ENCODE results near the gene CD83.

The CD83 gene

GRCh38 chr6:14107711-14108494 is 9.7 kb upstream of the CD83 start:
- H3K27ac Mint-ChIP-seq = peak overlapping the region; percentile 99
- peak overlapping the region; percentile 70 for H3K4me3 Mint-ChIP-seq

GRCh38 chr6:14108571-14109410 is 8.8 kb upstream of the CD83 start:
- ATAC-seq = peak; percentile 89
- Mint-ChIP-seq H3K9me3 (peaks cover 3% of the 10 kb centered on the region), H3K4me3 (peak overlapping the region; percentile 70), H3K36me3 (no peaks in the 10 kb centered on the region), H3K4me1 (peaks cover 69% of the 10 kb centered on the region), H3K27ac (peak overlapping the region; percentile 99), H3K27me3 (no peaks in the 10 kb centered on the region)

More at GRCh38 chr6:14107711-14108494, 9.7 kb upstream of the CD83 start:
- peaks cover 3% of the 10 kb centered on the region for H3K9me3 Mint-ChIP-seq
- peaks cover 66% of the 10 kb centered on the region for H3K4me1 Mint-ChIP-seq
- H3K27me3 Mint-ChIP-seq = no peaks in the 10 kb centered on the region
- H3K36me3 Mint-ChIP-seq = no peaks in the 10 kb centered on the region
- ATAC-seq = no peak

- Mint-ChIP-seq H3K4me1 (peaks cover 69% of the 10 kb centered on the region), H3K27ac (peak overlapping the region; percentile 99)
- peak; percentile 18 for ATAC-seq
Observed at GRCh38 chr6:14109411-14109826, 8.2 kb upstream of the CD83 start.

GRCh38 chr6:14110001-14110818 is 7.4 kb upstream of the CD83 start:
- peak overlapping the region; percentile 70 for H3K4me3 Mint-ChIP-seq

More at GRCh38 chr6:14109411-14109826, 8.2 kb upstream of the CD83 start:
- H3K36me3 Mint-ChIP-seq = no peaks in the 10 kb centered on the region
- no peaks in the 10 kb centered on the region for H3K27me3 Mint-ChIP-seq
- H3K4me3 Mint-ChIP-seq = peak overlapping the region; percentile 70
- H3K9me3 Mint-ChIP-seq = peaks cover 3% of the 10 kb centered on the region

GRCh38 chr6:14113976-14114375 is 3.6 kb upstream of the CD83 start:
- no peaks in the 10 kb centered on the region for H3K9me3 Mint-ChIP-seq
- peaks cover 70% of the 10 kb centered on the region for H3K4me1 Mint-ChIP-seq
- no peaks in the 10 kb centered on the region for H3K27me3 Mint-ChIP-seq
- H3K4me3 Mint-ChIP-seq = no peak overlapping the region
- H3K27ac Mint-ChIP-seq = peak overlapping the region; percentile 99
- peaks cover 15% of the 10 kb centered on the region for H3K36me3 Mint-ChIP-seq
- no peak for ATAC-seq

More at GRCh38 chr6:14110001-14110818, 7.4 kb upstream of the CD83 start:
- no peaks in the 10 kb centered on the region for H3K27me3 Mint-ChIP-seq
- H3K27ac Mint-ChIP-seq = peak overlapping the region; percentile 99
- peak; percentile 25 for ATAC-seq
- peaks cover 3% of the 10 kb centered on the region for H3K9me3 Mint-ChIP-seq
- no peaks in the 10 kb centered on the region for H3K36me3 Mint-ChIP-seq
- H3K4me1 Mint-ChIP-seq = peaks cover 75% of the 10 kb centered on the region

- Mint-ChIP-seq H3K27ac (peak overlapping the region; percentile 99), H3K4me1 (peaks cover 53% of the 10 kb centered on the region), H3K9me3 (no peaks in the 10 kb centered on the region), H3K36me3 (peaks cover 55% of the 10 kb centered on the region), H3K27me3 (no peaks in the 10 kb centered on the region), H3K4me3 (peak overlapping the region; percentile 98)
- peak; percentile 19 for ATAC-seq
Observed at GRCh38 chr6:14118091-14118439, 493 bp downstream of the CD83 start.

GRCh38 chr6:14118446-14118845 is 874 bp downstream of the CD83 start:
- ATAC-seq = no peak
- peak overlapping the region; percentile 98 for H3K4me3 Mint-ChIP-seq
- no peaks in the 10 kb centered on the region for H3K9me3 Mint-ChIP-seq
- H3K4me1 Mint-ChIP-seq = peaks cover 53% of the 10 kb centered on the region
- peak overlapping the region; percentile 99 for H3K27ac Mint-ChIP-seq
- H3K27me3 Mint-ChIP-seq = no peaks in the 10 kb centered on the region
- peaks cover 58% of the 10 kb centered on the region for H3K36me3 Mint-ChIP-seq

- H3K4me1 Mint-ChIP-seq = peaks cover 63% of the 10 kb centered on the region
- peak overlapping the region; percentile 98 for H3K4me3 Mint-ChIP-seq
- no peaks in the 10 kb centered on the region for H3K9me3 Mint-ChIP-seq
- no peak for ATAC-seq
- H3K27me3 Mint-ChIP-seq = no peaks in the 10 kb centered on the region
- peak overlapping the region; percentile 99 for H3K27ac Mint-ChIP-seq
- H3K36me3 Mint-ChIP-seq = peaks cover 72% of the 10 kb centered on the region
Observed at GRCh38 chr6:14119784-14120183, 2.2 kb downstream of the CD83 start.

- H3K9me3 Mint-ChIP-seq = no peaks in the 10 kb centered on the region
- peaks cover 79% of the 10 kb centered on the region for H3K36me3 Mint-ChIP-seq
- H3K27ac Mint-ChIP-seq = peak overlapping the region; percentile 99
- H3K27me3 Mint-ChIP-seq = no peaks in the 10 kb centered on the region
- H3K4me1 Mint-ChIP-seq = peaks cover 63% of the 10 kb centered on the region
- no peak for ATAC-seq
- H3K4me3 Mint-ChIP-seq = peak overlapping the region; percentile 98
Observed at GRCh38 chr6:14120546-14120945, 3.0 kb downstream of the CD83 start.

GRCh38 chr6:14121936-14122344 is 4.4 kb downstream of the CD83 start:
- peaks cover 91% of the 10 kb centered on the region for H3K36me3 Mint-ChIP-seq
- H3K9me3 Mint-ChIP-seq = no peaks in the 10 kb centered on the region
- peak overlapping the region; percentile 99 for H3K27ac Mint-ChIP-seq
- peak overlapping the region; percentile 98 for H3K4me3 Mint-ChIP-seq
- H3K4me1 Mint-ChIP-seq = peaks cover 59% of the 10 kb centered on the region
- peak; percentile 82 for ATAC-seq
- no peaks in the 10 kb centered on the region for H3K27me3 Mint-ChIP-seq

GRCh38 chr6:14123386-14124111 is 6.0 kb downstream of the CD83 start:
- ATAC-seq = no peak
- Mint-ChIP-seq H3K36me3 (peaks cover 94% of the 10 kb centered on the region), H3K9me3 (no peaks in the 10 kb centered on the region), H3K27me3 (no peaks in the 10 kb centered on the region), H3K4me1 (peaks cover 66% of the 10 kb centered on the region), H3K27ac (peak overlapping the region; percentile 99), H3K4me3 (peak overlapping the region; percentile 98)

GRCh38 chr6:14125346-14125745 is 7.8 kb downstream of the CD83 start:
- ATAC-seq = no peak
- Mint-ChIP-seq H3K4me3 (peak overlapping the region; percentile 98), H3K9me3 (no peaks in the 10 kb centered on the region), H3K27me3 (no peaks in the 10 kb centered on the region), H3K36me3 (peaks cover 95% of the 10 kb centered on the region), H3K4me1 (peaks cover 83% of the 10 kb centered on the region), H3K27ac (peak overlapping the region; percentile 99)

- no peak for ATAC-seq
- H3K36me3 Mint-ChIP-seq = peaks cover 95% of the 10 kb centered on the region
- H3K4me1 Mint-ChIP-seq = peaks cover 88% of the 10 kb centered on the region
- H3K27me3 Mint-ChIP-seq = no peaks in the 10 kb centered on the region
- no peaks in the 10 kb centered on the region for H3K9me3 Mint-ChIP-seq
- peak overlapping the region; percentile 98 for H3K4me3 Mint-ChIP-seq
- peak overlapping the region; percentile 99 for H3K27ac Mint-ChIP-seq
Observed at GRCh38 chr6:14126191-14126590, 8.6 kb downstream of the CD83 start.

- Mint-ChIP-seq H3K4me1 (peaks cover 87% of the 10 kb centered on the region), H3K9me3 (no peaks in the 10 kb centered on the region), H3K4me3 (peak overlapping the region; percentile 75), H3K27me3 (no peaks in the 10 kb centered on the region), H3K27ac (peak overlapping the region; percentile 99), H3K36me3 (peaks cover 95% of the 10 kb centered on the region)
- ATAC-seq = no peak
Observed at GRCh38 chr6:14127611-14128010, 10.0 kb downstream of the CD83 start.

Measured in stimulated activated memory B cell treated with anti-CD40 and anti-IgM and Interleukin-4, amounts not matched to agents 10 μg/mL and 1 μg/mL and 100 μg/mL, for 72 hours (primary cell).